ENCODE measurements around the gene OR6B1. TPM values are rescaled to one million over a fixed set of nuclear protein-coding genes. Genes with fewer than 3 reads are reported as not detected.

Gene OR6B1
- total and polyA plus RNA-seq, 4 donors: not detected

DNA sequence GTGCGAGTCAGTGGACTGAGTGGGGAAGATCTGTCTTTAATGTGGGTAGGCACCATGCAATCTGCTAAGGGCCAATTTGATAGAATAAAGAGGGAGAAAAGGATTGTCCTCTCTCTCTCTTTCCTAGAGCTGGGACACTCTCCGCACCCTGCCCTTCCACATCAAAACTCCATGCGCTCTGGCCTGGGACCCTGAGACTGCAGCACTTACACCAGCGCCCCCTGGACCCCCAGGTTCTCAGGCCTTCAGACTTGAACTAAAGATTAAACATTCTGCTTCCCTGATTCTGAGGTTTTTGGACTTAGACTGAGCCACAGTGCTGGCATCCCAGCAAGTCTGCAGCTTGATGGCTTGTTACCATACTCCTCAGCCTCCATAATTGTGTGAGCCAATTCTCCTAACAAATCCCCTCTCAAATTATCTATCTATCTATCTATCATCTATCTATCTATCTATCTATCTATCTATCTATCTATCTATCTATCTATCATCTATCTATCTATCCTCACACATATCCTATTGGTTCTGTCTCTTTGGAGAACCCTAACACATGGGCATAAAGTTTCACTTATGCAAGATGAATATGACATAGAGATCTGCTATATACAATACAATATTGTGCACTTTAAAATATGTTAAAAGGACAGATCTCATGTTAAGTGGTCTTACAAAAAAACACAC, 26.2 kb downstream of the OR6B1 start:
- 57 to 65% methylated on average over 4 of the region's 4 CpGs for WGBS, 2 donors
- intact Hi-C loops (cut with DNase I): no loop called here
- ATAC-seq (ENCODE audit: low FRiP score): no peak

DNA sequence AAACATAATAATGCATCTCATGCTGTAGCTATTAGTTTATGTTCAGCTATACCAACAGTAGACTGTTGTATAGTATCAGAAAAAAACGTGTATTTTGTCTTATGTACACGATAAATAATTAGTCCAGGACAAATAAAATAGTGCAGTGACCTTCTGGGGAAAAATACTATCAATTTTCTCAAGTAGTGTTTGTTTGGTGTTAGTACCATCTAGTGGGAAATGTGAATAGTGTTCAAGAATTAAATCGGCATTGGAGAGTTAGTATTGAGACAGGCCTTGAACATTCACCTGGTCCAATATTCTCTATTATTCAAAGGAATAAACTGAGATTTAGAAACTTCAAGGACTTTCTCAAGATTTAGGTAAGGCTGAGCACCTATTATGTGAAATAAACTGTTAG, 26.9 kb downstream of the OR6B1 start:
- H3K4me3 ChIP-seq (ENCODE audit: low read length in 2 of 2): no peak overlapping the region
- H3K27me3 ChIP-seq (ENCODE audit: control insufficient read depth in 1 of 2, insufficient read depth in 2 of 2, low read length in 1 of 2): no peaks in the 10 kb centered on the region
- no peak for ATAC-seq (ENCODE audit: low FRiP score)
- H3K9me3 ChIP-seq (ENCODE audit: control insufficient read depth, low read length): no peaks in the 10 kb centered on the region
- H3K4me1 ChIP-seq (ENCODE audit: control insufficient read depth in 1 of 2, insufficient read depth in 2 of 2, low read length in 2 of 2): no peaks in the 10 kb centered on the region
- no peak overlapping the region for H3K27ac ChIP-seq (ENCODE audit: low read depth in 1 of 2, low read length in 2 of 2)
- intact Hi-C loops (cut with DNase I): no loop called here
- no peak for DNase-seq
- no peaks in the 10 kb centered on the region for H3K36me3 ChIP-seq (ENCODE audit: control insufficient read depth in 1 of 2, insufficient read depth in 2 of 2, low read length in 1 of 2)
- 4 to 5% methylated on average over 3 of the region's 3 CpGs for WGBS, 2 donors

More for the DNA sequence above, 26.2 kb downstream of the OR6B1 start:
- DNase-seq: no peak
- Histone ChIP-seq H3K9me3 (ENCODE audit: control insufficient read depth, low read length) (no peaks in the 10 kb centered on the region), H3K4me1 (ENCODE audit: control insufficient read depth in 1 of 2, insufficient read depth in 2 of 2, low read length in 2 of 2) (no peaks in the 10 kb centered on the region), H3K4me3 (ENCODE audit: low read length in 2 of 2) (no peak overlapping the region), H3K27me3 (ENCODE audit: control insufficient read depth in 1 of 2, insufficient read depth in 2 of 2, low read length in 1 of 2) (no peaks in the 10 kb centered on the region), H3K36me3 (ENCODE audit: control insufficient read depth in 1 of 2, insufficient read depth in 2 of 2, low read length in 1 of 2) (no peaks in the 10 kb centered on the region), H3K27ac (ENCODE audit: low read depth in 1 of 2, low read length in 2 of 2) (no peak overlapping the region)

DNA sequence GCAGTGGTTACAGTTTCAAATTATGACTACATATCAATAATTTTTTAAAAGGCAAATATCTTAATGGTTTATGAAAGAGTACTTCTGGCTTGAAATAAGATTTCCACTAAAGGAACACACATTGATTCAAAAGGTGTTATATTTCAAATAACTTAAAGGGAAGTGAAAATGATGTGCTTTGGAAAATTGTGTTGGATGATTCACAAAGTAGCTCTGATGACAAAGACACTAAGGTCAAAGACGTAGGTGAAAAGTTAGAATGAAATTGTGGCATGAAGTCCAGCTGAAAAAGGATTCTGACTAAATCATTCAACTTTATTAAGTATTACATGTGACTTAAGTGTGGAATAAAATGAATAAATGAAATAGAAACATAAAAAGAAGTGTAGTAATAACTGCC, 27.9 kb downstream of the OR6B1 start:
- no peaks in the 10 kb centered on the region for H3K4me1 ChIP-seq (ENCODE audit: control insufficient read depth in 1 of 2, insufficient read depth in 2 of 2, low read length in 2 of 2)
- ATAC-seq (ENCODE audit: low FRiP score) (no peak), DNase-seq (no peak)
- H3K27ac ChIP-seq (ENCODE audit: low read depth in 1 of 2, low read length in 2 of 2): no peak overlapping the region
- H3K9me3 ChIP-seq (ENCODE audit: control insufficient read depth, low read length): no peaks in the 10 kb centered on the region
- H3K4me3 ChIP-seq (ENCODE audit: low read length in 2 of 2): no peak overlapping the region
- H3K27me3 ChIP-seq (ENCODE audit: control insufficient read depth in 1 of 2, insufficient read depth in 2 of 2, low read length in 1 of 2): no peaks in the 10 kb centered on the region
- 85 to 92% methylated on average over 1 of the region's 1 CpG for WGBS, 2 donors
- intact Hi-C loops (cut with DNase I): no loop called here
- H3K36me3 ChIP-seq (ENCODE audit: control insufficient read depth in 1 of 2, insufficient read depth in 2 of 2, low read length in 1 of 2): no peaks in the 10 kb centered on the region

DNA sequence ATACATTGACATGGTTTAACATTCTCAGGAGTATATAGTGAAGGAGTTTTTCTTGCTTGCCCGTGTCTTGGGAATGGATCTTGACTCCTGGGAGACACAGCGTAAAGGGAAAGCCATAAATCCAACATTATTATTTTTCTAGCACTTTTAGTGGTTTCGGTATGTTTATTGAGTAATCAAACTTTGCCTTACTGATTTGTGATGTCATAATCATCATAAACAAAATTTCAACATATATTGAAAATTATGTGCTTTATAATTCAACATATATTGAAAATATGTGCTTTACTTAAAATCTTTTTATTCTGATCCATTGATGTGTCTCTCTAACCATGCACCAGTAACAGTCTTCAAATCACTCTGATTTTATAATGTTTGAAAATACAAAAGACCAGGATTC, 28.4 kb downstream of the OR6B1 start:
- ATAC-seq (ENCODE audit: low FRiP score): no peak
- intact Hi-C loops (cut with DNase I): no loop called here
- 83 to 89% methylated on average over 3 of the region's 3 CpGs for WGBS, 2 donors

DNA sequence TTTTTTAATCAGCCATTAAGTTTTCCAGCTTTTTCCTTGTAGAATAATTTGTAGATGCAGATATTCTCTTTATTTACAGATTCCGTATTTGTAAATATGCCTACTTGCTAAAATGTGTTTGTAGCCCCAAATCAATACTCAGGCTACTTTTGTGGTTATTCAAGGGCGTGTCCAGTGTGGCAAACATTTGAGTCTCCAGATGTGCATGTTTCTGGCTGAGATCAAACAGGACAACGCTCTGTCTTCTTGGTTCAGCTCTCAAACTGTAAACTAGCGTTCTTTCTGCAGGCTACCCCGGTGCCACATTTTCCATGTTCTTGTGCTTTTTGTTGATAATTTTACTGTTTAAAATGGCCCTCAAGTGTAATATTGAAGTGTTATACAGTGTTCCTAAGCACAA, 32.4 kb downstream of the OR6B1 start:
- intact Hi-C loops (cut with DNase I): no loop called here
- H3K27ac ChIP-seq (ENCODE audit: low read depth in 1 of 2, low read length in 2 of 2): no peak overlapping the region

More for the DNA sequence above, 28.4 kb downstream of the OR6B1 start:
- no peaks in the 10 kb centered on the region for H3K4me1 ChIP-seq (ENCODE audit: control insufficient read depth in 1 of 2, insufficient read depth in 2 of 2, low read length in 2 of 2)
- H3K9me3 ChIP-seq (ENCODE audit: control insufficient read depth, low read length): no peaks in the 10 kb centered on the region
- no peaks in the 10 kb centered on the region for H3K27me3 ChIP-seq (ENCODE audit: control insufficient read depth in 1 of 2, insufficient read depth in 2 of 2, low read length in 1 of 2)
- no peak overlapping the region for H3K4me3 ChIP-seq (ENCODE audit: low read length in 2 of 2)
- no peak overlapping the region for H3K27ac ChIP-seq (ENCODE audit: low read depth in 1 of 2, low read length in 2 of 2)
- no peaks in the 10 kb centered on the region for H3K36me3 ChIP-seq (ENCODE audit: control insufficient read depth in 1 of 2, insufficient read depth in 2 of 2, low read length in 1 of 2)
- no peak for DNase-seq

DNA sequence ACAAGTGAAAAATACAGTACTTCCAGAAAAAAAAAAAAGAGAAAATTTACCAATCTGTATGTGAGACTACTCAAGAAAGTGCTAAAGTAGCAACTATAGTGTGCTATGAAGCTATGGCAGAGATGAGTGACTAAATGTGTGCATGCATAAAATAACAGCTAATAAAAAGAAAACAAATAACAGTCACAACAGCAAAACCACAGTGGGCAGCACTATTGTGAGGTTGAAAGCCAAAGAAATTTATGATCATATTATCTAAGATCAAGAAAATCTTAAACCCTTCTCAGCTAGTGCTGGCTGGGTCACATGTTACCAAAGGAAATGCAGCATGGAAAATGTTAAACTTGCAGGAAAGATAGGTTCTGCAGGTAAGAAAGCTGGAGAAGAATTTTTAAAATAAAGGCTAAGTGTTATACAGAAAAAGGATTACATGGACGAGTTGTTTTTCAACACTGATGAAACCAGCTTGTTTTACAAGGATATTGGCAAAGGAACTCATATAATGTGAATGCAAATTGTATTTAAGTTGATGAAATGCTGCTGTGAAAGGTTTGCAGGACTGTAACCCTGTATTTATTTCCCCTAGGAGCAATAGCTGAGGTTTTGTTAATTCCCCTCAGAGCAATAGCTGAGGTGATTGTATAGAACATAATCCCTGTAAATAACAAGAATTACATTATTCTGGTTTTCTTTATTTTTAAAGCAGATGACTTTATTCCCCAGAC, 33.0 kb downstream of the OR6B1 start:
- ATAC-seq (ENCODE audit: low FRiP score) (no peak), DNase-seq (no peak)
- Histone ChIP-seq H3K9me3 (ENCODE audit: control insufficient read depth, low read length) (no peaks in the 10 kb centered on the region), H3K36me3 (ENCODE audit: control insufficient read depth in 1 of 2, insufficient read depth in 2 of 2, low read length in 1 of 2) (no peaks in the 10 kb centered on the region), H3K27me3 (ENCODE audit: control insufficient read depth in 1 of 2, insufficient read depth in 2 of 2, low read length in 1 of 2) (no peaks in the 10 kb centered on the region), H3K27ac (ENCODE audit: low read depth in 1 of 2, low read length in 2 of 2) (no peak overlapping the region), H3K4me1 (ENCODE audit: control insufficient read depth in 1 of 2, insufficient read depth in 2 of 2, low read length in 2 of 2) (no peaks in the 10 kb centered on the region), H3K4me3 (ENCODE audit: low read length in 2 of 2) (no peak overlapping the region)
- intact Hi-C loops (cut with DNase I): no loop called here
- 33 to 37% methylated on average over 1 of the region's 1 CpG for WGBS, 2 donors

More for the DNA sequence above, 32.4 kb downstream of the OR6B1 start:
- WGBS, 2 donors: 78 to 89% methylated on average over 5 of the region's 5 CpGs
- Histone ChIP-seq H3K4me3 (ENCODE audit: low read length in 2 of 2) (no peak overlapping the region), H3K27me3 (ENCODE audit: control insufficient read depth in 1 of 2, insufficient read depth in 2 of 2, low read length in 1 of 2) (no peaks in the 10 kb centered on the region), H3K4me1 (ENCODE audit: control insufficient read depth in 1 of 2, insufficient read depth in 2 of 2, low read length in 2 of 2) (no peaks in the 10 kb centered on the region), H3K36me3 (ENCODE audit: control insufficient read depth in 1 of 2, insufficient read depth in 2 of 2, low read length in 1 of 2) (no peaks in the 10 kb centered on the region), H3K9me3 (ENCODE audit: control insufficient read depth, low read length) (no peaks in the 10 kb centered on the region)
- ATAC-seq (ENCODE audit: low FRiP score): no peak
- DNase-seq: no peak

DNA sequence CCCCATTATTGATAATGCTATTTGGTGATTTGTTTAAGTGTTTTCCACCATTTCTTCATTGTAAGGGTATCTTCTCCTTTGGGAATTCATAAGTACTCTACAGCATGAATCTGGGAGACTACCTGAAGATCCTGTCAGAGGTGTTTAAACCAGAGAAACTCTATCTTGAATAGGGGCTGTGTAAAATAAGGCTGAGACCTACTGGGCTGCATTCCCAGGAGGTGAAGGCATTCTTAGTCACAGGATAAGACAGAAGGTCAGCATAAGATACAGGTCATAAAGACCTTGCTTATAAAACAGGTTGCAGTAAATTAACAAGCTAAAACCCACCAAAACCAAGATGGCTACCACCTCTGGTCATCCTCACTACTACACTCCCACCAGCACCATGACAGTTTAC, 35.3 kb downstream of the OR6B1 start:
- no peak overlapping the region for H3K4me3 ChIP-seq (ENCODE audit: low read length in 2 of 2)
- H3K27me3 ChIP-seq (ENCODE audit: control insufficient read depth in 1 of 2, insufficient read depth in 2 of 2, low read length in 1 of 2): no peaks in the 10 kb centered on the region
- no peaks in the 10 kb centered on the region for H3K36me3 ChIP-seq (ENCODE audit: control insufficient read depth in 1 of 2, insufficient read depth in 2 of 2, low read length in 1 of 2)
- H3K27ac ChIP-seq (ENCODE audit: low read depth in 1 of 2, low read length in 2 of 2): no peak overlapping the region
- intact Hi-C loops (cut with DNase I): no loop called here
- H3K4me1 ChIP-seq (ENCODE audit: control insufficient read depth in 1 of 2, insufficient read depth in 2 of 2, low read length in 2 of 2): no peaks in the 10 kb centered on the region
- no peak for ATAC-seq (ENCODE audit: low FRiP score)
- DNase-seq: no peak
- no peaks in the 10 kb centered on the region for H3K9me3 ChIP-seq (ENCODE audit: control insufficient read depth, low read length)

DNA sequence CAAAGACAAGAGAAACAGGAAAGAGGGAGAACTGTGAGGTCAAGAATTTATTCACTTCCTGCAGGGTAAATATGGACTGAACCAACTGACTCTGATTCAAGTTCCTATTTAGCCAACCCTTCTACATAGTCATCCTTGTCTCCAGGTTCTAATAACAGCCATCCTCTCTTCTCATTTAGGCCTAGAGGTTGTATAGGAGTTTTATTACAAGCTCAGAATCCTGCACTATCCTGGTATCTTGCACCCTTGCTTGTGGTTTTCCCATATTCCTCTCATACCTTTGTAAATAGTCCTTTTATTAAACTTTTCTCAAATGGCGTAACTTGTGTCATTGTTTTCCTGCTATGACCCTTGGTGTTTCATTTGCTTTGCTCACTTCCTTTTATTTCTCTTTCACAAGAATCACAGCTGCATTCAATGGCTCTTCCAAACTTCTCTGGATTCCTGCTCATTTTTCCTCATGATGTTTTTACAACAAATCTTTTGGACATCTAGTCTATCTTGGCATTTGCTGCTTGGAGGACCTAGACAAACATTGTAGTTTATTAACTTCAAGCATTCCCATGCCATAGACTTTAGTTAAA, 36.3 kb downstream of the OR6B1 start:
- no peak overlapping the region for H3K27ac ChIP-seq (ENCODE audit: low read depth in 1 of 2, low read length in 2 of 2)
- intact Hi-C loops (cut with DNase I): no loop called here
- H3K4me3 ChIP-seq (ENCODE audit: low read length in 2 of 2): no peak overlapping the region
- WGBS, 2 donors: 49 to 80% methylated on average over 1 of the region's 1 CpG
- no peaks in the 10 kb centered on the region for H3K9me3 ChIP-seq (ENCODE audit: control insufficient read depth, low read length)
- ATAC-seq (ENCODE audit: low FRiP score): no peak
- no peaks in the 10 kb centered on the region for H3K36me3 ChIP-seq (ENCODE audit: control insufficient read depth in 1 of 2, insufficient read depth in 2 of 2, low read length in 1 of 2)
- H3K4me1 ChIP-seq (ENCODE audit: control insufficient read depth in 1 of 2, insufficient read depth in 2 of 2, low read length in 2 of 2): no peaks in the 10 kb centered on the region
- H3K27me3 ChIP-seq (ENCODE audit: control insufficient read depth in 1 of 2, insufficient read depth in 2 of 2, low read length in 1 of 2): no peaks in the 10 kb centered on the region
- no peak for DNase-seq
